IgD-negative memory B cell (primary cell): ENCODE data around the gene CRAMP1. TPM values are rescaled to one million over a fixed set of nuclear protein-coding genes. Genes with fewer than 3 reads are reported as not detected.
A peak's percentile ranks its signal among the peaks of the same experiment; 100 is the strongest.
"Not testable (repeated sequence)": the region's sequence is repeated elsewhere in the genome, so short reads cannot be mapped to it uniquely, and the experiment has no call there.

Experiments used
- H3K27ac Mint-ChIP-seq, 3 donors: one replicate each; pipeline ENCODE4 v1.8.0; 2020 to 2022; ENCODE audit warnings: mild to moderate bottlenecking in 3 of 3, mixed read lengths in 3 of 3, moderate library complexity in 1 of 3
- H3K27me3 Mint-ChIP-seq: one replicate; pipeline ENCODE4 v1.8.0; 2021; ENCODE audit warnings: mixed read lengths
- H3K36me3 Mint-ChIP-seq: one replicate; pipeline ENCODE4 v1.8.0; 2020; ENCODE audit warnings: mild to moderate bottlenecking, mixed read lengths
- H3K4me1 Mint-ChIP-seq, 3 donors: one replicate each; pipeline ENCODE4 v1.8.0; 2020 to 2022; ENCODE audit warnings: mixed read lengths in 3 of 3, mild to moderate bottlenecking in 1 of 3
- H3K4me3 Mint-ChIP-seq, 4 donors: one replicate each; pipeline ENCODE4 v1.8.0; 2020 to 2022; ENCODE audit warnings: mild to moderate bottlenecking in 4 of 4, mixed read lengths in 4 of 4, moderate library complexity in 3 of 4
- H3K9me3 Mint-ChIP-seq, 3 donors: one replicate each; pipeline ENCODE4 v1.8.0; 2020 to 2021; ENCODE audit warnings: mixed read lengths in 3 of 3, mild to moderate bottlenecking in 1 of 3
- polyA plus RNA-seq: library from polyadenylated mRNA; unstranded; fragments of 300-500 nt; fragmentation: Illumina TruSeq; gene quantifications from one replicate; pipeline ENCODE4 v1.2.3, GENCODE V29; 2021

CRAMP1 gene
- polyA plus RNA-seq, 1 donor from 2014 or later: 4.2 TPM

- Mint-ChIP-seq H3K4me3 (peak overlapping the region; percentile 84 to 97 (median 96)), H3K36me3 (no peaks in the 10 kb centered on the region), H3K27ac (peak overlapping the region; percentile 65 to 99 (median 96)), H3K4me1 (peaks cover 12 to 31% (median 16%) of the 10 kb centered on the region in 3 donors), H3K27me3 (no peaks in the 10 kb centered on the region), H3K9me3 (no peaks in the 10 kb centered on the region)
Observed at GRCh38 chr16:1707193-1707790, 95.1 kb downstream of the CRAMP1 start.

DNA sequence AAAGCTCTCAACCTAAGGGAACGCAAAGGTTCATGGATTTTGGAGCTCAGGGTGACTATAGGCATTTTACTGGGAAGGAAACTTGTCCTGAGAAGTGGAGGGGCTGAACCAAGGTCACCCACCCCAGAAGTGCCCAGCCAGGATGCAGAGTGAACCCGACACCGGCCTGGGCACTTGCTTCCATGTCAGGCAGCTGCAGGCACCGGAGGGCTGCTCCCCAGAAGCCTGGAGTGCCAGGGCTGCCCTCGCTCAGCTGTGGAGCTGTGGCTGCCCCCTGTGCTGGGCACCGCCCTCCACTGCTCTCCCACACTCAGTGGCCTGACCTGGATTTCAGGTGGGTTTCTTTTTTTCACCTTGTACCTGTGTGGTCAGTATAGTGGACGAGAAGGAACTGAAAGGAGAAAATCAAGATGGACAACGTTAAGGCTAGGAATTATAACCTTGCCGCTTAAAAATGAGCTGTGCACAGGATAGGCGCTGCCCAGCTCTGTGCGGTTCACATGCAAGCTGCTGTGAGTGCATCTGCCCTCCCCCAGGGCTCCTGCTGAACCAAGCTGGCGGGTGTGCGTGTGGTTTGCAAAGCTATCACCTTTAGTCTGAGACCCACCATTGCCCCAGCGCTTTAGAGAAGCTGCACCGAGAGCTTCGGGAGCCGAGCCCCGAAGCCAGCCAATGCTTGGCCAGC lies 96.1 kb downstream of the CRAMP1 start:
- Mint-ChIP-seq H3K9me3 (no peaks in the 10 kb centered on the region), H3K4me3 (peak overlapping the region; percentile 84 to 97 (median 96)), H3K27ac (peak overlapping the region in 2 of 3 donors; percentile 85 to 99), H3K36me3 (no peaks in the 10 kb centered on the region), H3K27me3 (no peaks in the 10 kb centered on the region), H3K4me1 (peaks cover 16 to 36% (median 16%) of the 10 kb centered on the region in 3 donors)

GRCh38 chr16:1708768-1709180 lies 96.6 kb downstream of the CRAMP1 start:
- Mint-ChIP-seq H3K27ac (peak overlapping the region; percentile 53 to 85 (median 67)), H3K27me3 (no peaks in the 10 kb centered on the region), H3K4me1 (peaks cover 16 to 42% (median 19%) of the 10 kb centered on the region in 3 donors), H3K4me3 (peak overlapping the region in 3 of 4 donors; percentile 73 to 96 (median 87)), H3K9me3 (no peaks in the 10 kb centered on the region), H3K36me3 (no peaks in the 10 kb centered on the region)

GRCh38 chr16:1709356-1709755 lies 97.2 kb downstream of the CRAMP1 start:
- Mint-ChIP-seq H3K4me1 (peaks cover 20 to 48% (median 23%) of the 10 kb centered on the region in 3 donors), H3K4me3 (peak overlapping the region in 3 of 4 donors; percentile 47 to 96 (median 52)), H3K36me3 (no peaks in the 10 kb centered on the region), H3K9me3 (no peaks in the 10 kb centered on the region), H3K27ac (peak overlapping the region in 2 of 3 donors; percentile 67 to 93), H3K27me3 (no peaks in the 10 kb centered on the region)

GRCh38 chr16:1710811-1711507 lies 98.8 kb downstream of the CRAMP1 start:
- Mint-ChIP-seq H3K27ac (peak overlapping the region; percentile 46 to 100 (median 96)), H3K9me3 (no peaks in the 10 kb centered on the region), H3K36me3 (no peaks in the 10 kb centered on the region), H3K27me3 (no peaks in the 10 kb centered on the region), H3K4me1 (peaks cover 24 to 56% (median 34%) of the 10 kb centered on the region in 3 donors), H3K4me3 (peak overlapping the region in 3 of 4 donors; percentile 41 to 76 (median 65))

DNA sequence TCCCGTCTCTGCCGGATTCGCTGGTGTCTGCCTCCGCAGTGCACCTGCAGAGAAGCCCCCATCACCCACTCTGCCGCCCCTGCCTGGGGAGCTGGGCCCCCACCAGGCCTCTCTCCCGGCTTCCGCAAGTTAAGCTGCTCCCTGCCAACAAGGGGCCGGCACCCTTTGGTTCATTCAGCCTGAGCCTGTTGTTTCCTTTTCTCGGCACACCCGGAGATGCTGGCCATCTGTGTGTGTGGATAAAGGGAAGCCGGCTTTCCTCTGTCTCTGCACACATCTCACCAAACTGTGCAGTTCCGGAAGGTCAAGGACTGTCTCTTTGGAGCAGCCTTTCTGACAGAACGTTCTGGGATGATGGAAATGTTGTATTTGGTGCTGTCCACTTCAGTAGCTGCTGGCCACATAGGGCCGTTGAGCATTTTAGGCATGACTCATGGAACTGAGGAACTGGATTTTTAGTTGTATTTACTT lies 100.7 kb downstream of the CRAMP1 start:
- Mint-ChIP-seq H3K36me3 (no peaks in the 10 kb centered on the region), H3K4me3 (peak overlapping the region; percentile 34 to 94 (median 84)), H3K27me3 (no peaks in the 10 kb centered on the region), H3K9me3 (no peaks in the 10 kb centered on the region), H3K27ac (peak overlapping the region; percentile 96 to 100 (median 99)), H3K4me1 (peaks cover 23 to 56% (median 37%) of the 10 kb centered on the region in 3 donors)

- Mint-ChIP-seq H3K9me3 (no peaks in the 10 kb centered on the region), H3K36me3 (no peaks in the 10 kb centered on the region), H3K4me1 (peaks cover 19 to 54% (median 36%) of the 10 kb centered on the region in 3 donors), H3K27me3 (no peaks in the 10 kb centered on the region), H3K27ac (peak overlapping the region; percentile 96 to 100 (median 99)), H3K4me3 (peak overlapping the region; percentile 76 to 94 (median 84))
Observed at GRCh38 chr16:1713331-1713730, 101.2 kb downstream of the CRAMP1 start.

DNA sequence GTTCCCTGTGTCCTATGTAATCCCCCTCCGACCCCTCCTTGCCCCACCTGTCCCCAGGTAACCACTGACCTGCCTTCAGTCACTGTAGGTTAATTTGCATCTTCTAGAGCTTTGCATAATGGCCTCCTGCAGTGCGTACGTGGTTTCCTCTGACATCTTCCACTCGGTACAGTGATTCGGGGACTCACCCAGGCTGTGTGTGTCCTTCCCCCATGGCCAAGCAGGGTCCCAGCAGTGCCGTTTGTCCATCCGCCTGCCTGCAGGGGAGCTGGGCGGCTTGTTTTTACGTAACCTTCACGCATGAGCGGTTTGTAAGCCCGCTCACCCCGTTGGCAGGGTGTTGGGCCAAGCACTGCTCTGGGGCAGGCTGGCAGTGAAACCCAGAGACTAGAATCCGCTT lies 101.8 kb downstream of the CRAMP1 start:
- peaks cover 22 to 53% (median 40%) of the 10 kb centered on the region in 3 donors for H3K4me1 Mint-ChIP-seq
- no peaks in the 10 kb centered on the region for H3K9me3 Mint-ChIP-seq
- peak overlapping the region; percentile 76 to 94 (median 84) for H3K4me3 Mint-ChIP-seq
- no peaks in the 10 kb centered on the region for H3K27me3 Mint-ChIP-seq
- H3K36me3 Mint-ChIP-seq: no peaks in the 10 kb centered on the region
- H3K27ac Mint-ChIP-seq: peak overlapping the region; percentile 96 to 100 (median 99)

DNA sequence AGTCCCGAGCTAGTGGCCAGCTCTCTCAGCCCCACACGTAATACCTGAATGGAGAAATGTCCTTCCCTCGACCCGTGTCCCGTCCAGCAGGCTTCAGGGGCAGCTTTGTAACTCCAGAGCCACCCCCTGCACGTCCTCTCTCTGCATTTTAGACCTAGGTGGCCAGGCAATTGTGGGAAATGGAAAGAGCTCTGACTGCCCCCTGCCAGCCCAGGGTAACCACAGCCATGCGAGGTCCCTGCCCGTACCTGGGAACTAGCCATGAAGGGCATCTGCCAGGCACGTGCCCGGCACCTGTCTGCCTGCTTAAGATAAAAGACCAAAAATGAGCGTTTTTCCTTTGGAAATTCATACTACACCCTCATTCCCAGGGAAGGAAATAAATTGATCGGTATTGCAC lies 103.1 kb downstream of the CRAMP1 start:
- Mint-ChIP-seq H3K4me1 (peaks cover 34 to 54% (median 50%) of the 10 kb centered on the region in 3 donors), H3K27ac (peak overlapping the region; percentile 51 to 100 (median 87))

GRCh38 chr16:1718236-1718635 lies 106.1 kb downstream of the CRAMP1 start:
- H3K36me3 Mint-ChIP-seq, H3K9me3 Mint-ChIP-seq, H3K27me3 Mint-ChIP-seq: not testable (repeated sequence)
- peak overlapping the region in 1 of 4 donors; percentile 84 for H3K4me3 Mint-ChIP-seq
- peaks cover 40 to 53% (median 51%) of the 10 kb centered on the region in 3 donors for H3K4me1 Mint-ChIP-seq
- peak overlapping the region in 2 of 3 donors; percentile 88 for H3K27ac Mint-ChIP-seq

More for the DNA sequence above, 103.1 kb downstream of the CRAMP1 start:
- H3K9me3 Mint-ChIP-seq: no peaks in the 10 kb centered on the region
- H3K27me3 Mint-ChIP-seq: no peaks in the 10 kb centered on the region
- peak overlapping the region in 2 of 4 donors; percentile 46 to 51 for H3K4me3 Mint-ChIP-seq
- peaks cover under 1% of the 10 kb centered on the region for H3K36me3 Mint-ChIP-seq

DNA sequence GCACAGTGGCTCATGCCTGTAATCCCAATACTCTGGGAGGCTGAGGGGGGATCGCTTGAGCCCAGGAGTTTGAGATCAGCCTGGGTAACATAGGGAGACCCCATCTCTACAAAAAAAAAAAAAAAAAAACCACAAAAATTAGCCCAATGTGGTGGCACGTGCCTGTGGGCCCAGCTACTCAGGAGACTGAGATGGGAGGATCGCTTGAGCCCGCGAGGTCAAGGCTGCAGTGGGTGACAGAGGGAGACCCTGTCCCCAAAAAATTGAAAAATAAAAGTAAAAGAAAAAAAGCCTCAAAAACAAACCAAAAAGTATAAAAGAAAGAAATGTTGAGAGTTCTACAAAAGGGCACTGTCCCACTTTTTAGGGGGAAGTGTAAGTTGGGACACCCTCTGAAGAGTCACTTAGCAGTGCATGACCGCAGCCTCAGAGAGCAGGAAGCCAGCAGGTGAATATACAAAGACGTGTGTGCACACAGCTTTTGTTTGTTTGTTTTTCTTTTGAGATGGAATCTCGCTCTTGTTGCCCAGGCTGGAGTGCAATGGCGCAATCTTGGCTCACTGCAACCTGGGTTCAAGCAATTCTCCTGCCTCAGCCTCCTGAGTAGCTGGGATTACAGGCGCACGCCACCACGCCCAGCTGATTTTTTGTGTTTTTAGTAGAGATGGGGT lies 107.5 kb downstream of the CRAMP1 start:
- H3K27me3 Mint-ChIP-seq, H3K36me3 Mint-ChIP-seq, H3K9me3 Mint-ChIP-seq: not testable (repeated sequence)
- Mint-ChIP-seq H3K4me3 (peak overlapping the region; percentile 23 to 70 (median 46)), H3K27ac (peak overlapping the region; percentile 88 to 95 (median 88)), H3K4me1 (peaks cover 39 to 49% (median 42%) of the 10 kb centered on the region in 3 donors)

- H3K4me1 Mint-ChIP-seq: peaks cover 37 to 42% (median 38%) of the 10 kb centered on the region in 3 donors
- no peaks in the 10 kb centered on the region for H3K27me3 Mint-ChIP-seq
- H3K36me3 Mint-ChIP-seq: peaks cover 2% of the 10 kb centered on the region
- H3K9me3 Mint-ChIP-seq: no peaks in the 10 kb centered on the region
- peak overlapping the region in 1 of 4 donors; percentile 70 for H3K4me3 Mint-ChIP-seq
- peak overlapping the region; percentile 46 to 85 (median 76) for H3K27ac Mint-ChIP-seq
Observed at GRCh38 chr16:1721372-1721771, 109.2 kb downstream of the CRAMP1 start.

DNA sequence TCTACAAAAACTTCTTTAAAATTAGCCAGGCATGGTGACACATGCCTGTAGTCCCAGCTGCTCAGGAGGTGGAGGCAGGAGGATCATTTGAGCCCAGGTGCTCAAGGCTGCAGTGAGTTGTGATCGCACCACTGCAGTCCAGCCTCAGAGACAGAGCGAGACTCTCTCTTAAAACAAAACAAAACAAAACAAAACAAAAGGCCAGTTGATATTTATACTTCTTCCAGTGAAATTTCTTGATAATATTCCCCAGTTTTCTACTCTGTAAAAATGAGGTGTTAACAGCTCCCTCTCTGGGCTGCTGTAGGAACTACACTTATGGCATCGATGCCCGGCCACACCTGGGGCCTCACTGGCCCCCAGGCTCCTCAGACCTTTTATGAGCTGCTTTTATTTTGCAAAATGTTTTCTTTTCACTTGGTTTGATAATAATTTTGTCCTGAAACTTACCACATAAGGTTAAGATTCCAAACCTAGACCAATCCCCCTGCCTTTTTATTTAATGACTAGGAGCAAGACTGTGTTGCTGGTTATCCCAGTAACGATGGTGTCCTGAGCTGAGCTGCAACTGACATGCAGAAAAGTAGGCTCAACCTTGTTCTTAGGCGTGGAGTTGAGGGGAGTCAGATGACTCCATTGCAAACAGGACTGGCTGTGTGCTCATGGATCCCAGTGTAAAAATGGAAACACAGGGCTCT lies 111.4 kb downstream of the CRAMP1 start:
- H3K27ac Mint-ChIP-seq: peak overlapping the region; percentile 85 to 92 (median 86)

GRCh38 chr16:1724491-1724890 lies 112.3 kb downstream of the CRAMP1 start:
- H3K4me3 Mint-ChIP-seq: no peak overlapping the region
- peaks cover 23 to 31% (median 31%) of the 10 kb centered on the region in 3 donors for H3K4me1 Mint-ChIP-seq
- H3K27me3 Mint-ChIP-seq: no peaks in the 10 kb centered on the region
- peaks cover 0 to 1% (median 0%) of the 10 kb centered on the region in 3 donors for H3K9me3 Mint-ChIP-seq
- H3K36me3 Mint-ChIP-seq: peaks cover 7% of the 10 kb centered on the region
- no peak overlapping the region for H3K27ac Mint-ChIP-seq

More for the DNA sequence above, 111.4 kb downstream of the CRAMP1 start:
- H3K27me3 Mint-ChIP-seq: no peaks in the 10 kb centered on the region
- peaks cover 7% of the 10 kb centered on the region for H3K36me3 Mint-ChIP-seq
- peak overlapping the region in 3 of 4 donors; percentile 42 to 78 (median 76) for H3K4me3 Mint-ChIP-seq
- H3K4me1 Mint-ChIP-seq: peaks cover 32 to 38% (median 38%) of the 10 kb centered on the region in 3 donors
- no peaks in the 10 kb centered on the region for H3K9me3 Mint-ChIP-seq
